GM21526 (cell line): ENCODE results near the gene BEST2.

ENCODE experiments used
- ATAC-seq: cut with Tn5 transposase; IDR thresholded peaks from one replicate; pipeline ENCODE4 v1.9.1; 2021; ENCODE audit warnings: moderate library complexity; ENCODE audit not compliant: unreplicated experiment, low FRiP score

Gene BEST2

GRCh38 chr19:12766051-12766521 is 14.5 kb downstream of the BEST2 start:
- ATAC-seq: no peak

GRCh38 chr19:12767150-12767549 is 15.6 kb downstream of the BEST2 start:
- ATAC-seq: no peak

GRCh38 chr19:12767666-12768065 is 16.1 kb downstream of the BEST2 start:
- ATAC-seq: no peak

GRCh38 chr19:12769689-12770088 is 18.1 kb downstream of the BEST2 start:
- ATAC-seq: no peak

- no peak for ATAC-seq
These were observed 19.3 kb downstream of the BEST2 start for GRCh38 chr19:12770922-12771321.

GRCh38 chr19:12772323-12772722 is 20.7 kb downstream of the BEST2 start:
- no peak for ATAC-seq

GRCh38 chr19:12773571-12773970 is 22.0 kb downstream of the BEST2 start:
- no peak for ATAC-seq

GRCh38 chr19:12774588-12775555 is 23.3 kb downstream of the BEST2 start, which contains the start of gene HOOK2:
TSS of gene HOOK2 (minus strand) at chr19:12775552. CDS start at chr19:12775449, 103 bp downstream.
- no peak for ATAC-seq

GRCh38 chr19:12777217-12778016 is 25.8 kb downstream of the BEST2 start:
- peak; percentile 42 for ATAC-seq

GRCh38 chr19:12778017-12778904 is 26.7 kb downstream of the BEST2 start:
- no peak for ATAC-seq

GRCh38 chr19:12778905-12779161 is 27.2 kb downstream of the BEST2 start:
- ATAC-seq: no peak

- no peak for ATAC-seq
These were observed 27.8 kb downstream of the BEST2 start for GRCh38 chr19:12779162-12779993.

- no peak for ATAC-seq
These were observed 30.5 kb downstream of the BEST2 start for GRCh38 chr19:12782174-12782423.

GRCh38 chr19:12782424-12783290 is 31.1 kb downstream of the BEST2 start:
- no peak for ATAC-seq

- ATAC-seq: no peak
These were observed 31.8 kb downstream of the BEST2 start for GRCh38 chr19:12783291-12783848.

- no peak for ATAC-seq
These were observed 32.3 kb downstream of the BEST2 start for GRCh38 chr19:12783849-12784393.

- no peak for ATAC-seq
These were observed 32.8 kb downstream of the BEST2 start for GRCh38 chr19:12784394-12784870.

GRCh38 chr19:12784871-12785430 is 33.4 kb downstream of the BEST2 start:
- no peak for ATAC-seq
